IPS-11a (cell line): ENCODE data around the gene KCNQ1.

Experiments used
- H3K4me3 ChIP-seq: one replicate; pipeline ENCODE4 v1.5.1; 2013; ENCODE audit warnings: low read depth, low read length, control low read depth

Gene KCNQ1

GRCh38 chr11:2586793-2587131 is 142.0 kb downstream of the KCNQ1 start:
- H3K4me3 ChIP-seq: no peak overlapping the region

- no peak overlapping the region for H3K4me3 ChIP-seq
These were observed 142.5 kb downstream of the KCNQ1 start for GRCh38 chr11:2587132-2587930.

GRCh38 chr11:2587976-2588748 is 143.4 kb downstream of the KCNQ1 start:
- no peak overlapping the region for H3K4me3 ChIP-seq

DNA sequence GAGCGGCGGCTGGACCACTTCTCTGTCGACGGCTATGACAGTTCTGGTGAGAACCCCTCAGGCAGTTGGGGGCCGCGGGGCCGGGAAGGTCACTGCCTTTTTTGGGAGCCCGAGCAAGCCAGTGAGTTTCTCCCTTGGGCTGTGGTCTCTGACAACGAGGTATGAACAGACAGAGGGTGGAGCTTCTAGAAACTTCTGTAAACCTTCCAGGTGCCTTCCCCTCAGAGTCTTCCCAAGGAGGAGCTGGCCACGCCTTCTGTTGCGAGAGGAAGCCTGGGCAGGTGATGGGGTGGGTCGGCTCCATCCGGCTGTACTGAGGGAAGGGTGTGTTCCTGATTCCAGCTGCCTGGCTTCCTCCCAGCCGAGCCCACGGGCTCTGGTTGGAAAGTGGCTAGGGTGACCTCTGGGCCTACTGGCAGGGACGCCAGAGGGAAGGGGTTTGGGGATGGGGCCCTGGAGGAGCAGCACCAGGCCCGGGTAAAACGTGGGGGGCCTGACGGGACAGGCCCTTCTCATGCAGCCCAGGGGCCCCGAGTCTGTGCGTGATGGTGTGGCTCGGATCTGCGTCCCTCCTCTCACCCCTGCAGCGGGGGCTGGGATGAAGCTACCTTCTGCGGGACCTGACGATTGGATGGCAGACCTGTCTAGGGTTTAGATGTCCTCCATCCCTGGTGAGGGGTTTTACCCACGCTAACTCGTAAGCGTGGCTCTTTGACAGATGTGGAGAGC is 144.2 kb downstream of the KCNQ1 start:
- no peak overlapping the region for H3K4me3 ChIP-seq

- no peak overlapping the region for H3K4me3 ChIP-seq
These were observed 144.7 kb downstream of the KCNQ1 start for GRCh38 chr11:2589538-2589934.

DNA sequence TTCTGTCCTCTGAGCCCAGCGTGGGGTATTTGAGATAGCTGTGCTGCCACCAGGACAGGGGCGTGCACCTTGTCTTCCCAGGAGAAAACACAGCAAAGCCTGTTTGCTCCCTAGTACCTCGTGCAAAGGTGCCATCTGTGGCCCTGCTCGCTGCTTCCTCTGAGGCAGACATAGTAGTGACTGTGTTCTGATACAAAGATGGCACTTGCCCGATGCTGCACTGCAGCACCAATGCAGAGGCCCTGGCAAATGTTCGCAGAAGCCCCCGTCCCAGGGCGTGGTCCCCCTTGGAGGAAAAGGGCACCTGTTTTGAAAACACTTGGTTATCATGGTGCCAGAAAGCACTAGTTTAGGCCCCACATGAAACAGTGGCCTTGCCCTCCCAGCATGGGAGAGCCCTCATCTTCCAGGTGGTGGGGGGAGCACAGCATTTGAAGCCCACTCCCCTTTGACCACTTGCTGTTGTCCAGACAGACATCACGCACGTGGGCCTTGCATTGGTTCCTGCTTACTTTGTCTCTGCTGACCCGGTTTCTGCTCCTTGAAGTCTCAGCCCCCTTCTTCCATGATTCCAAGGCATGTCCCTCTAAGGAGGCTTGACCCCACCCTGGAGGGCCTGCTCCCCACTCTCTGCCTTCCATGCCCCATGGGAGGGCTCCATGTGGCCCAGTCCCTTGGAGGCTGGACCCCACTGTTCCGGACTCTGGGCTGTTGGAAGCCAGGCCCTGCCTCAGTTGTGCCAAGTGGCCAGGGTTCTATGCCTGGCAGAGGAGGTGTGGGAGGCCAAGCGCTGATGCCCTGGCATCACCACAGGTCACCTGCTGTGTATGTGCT is 145.5 kb downstream of the KCNQ1 start:
- H3K4me3 ChIP-seq: no peak overlapping the region

DNA sequence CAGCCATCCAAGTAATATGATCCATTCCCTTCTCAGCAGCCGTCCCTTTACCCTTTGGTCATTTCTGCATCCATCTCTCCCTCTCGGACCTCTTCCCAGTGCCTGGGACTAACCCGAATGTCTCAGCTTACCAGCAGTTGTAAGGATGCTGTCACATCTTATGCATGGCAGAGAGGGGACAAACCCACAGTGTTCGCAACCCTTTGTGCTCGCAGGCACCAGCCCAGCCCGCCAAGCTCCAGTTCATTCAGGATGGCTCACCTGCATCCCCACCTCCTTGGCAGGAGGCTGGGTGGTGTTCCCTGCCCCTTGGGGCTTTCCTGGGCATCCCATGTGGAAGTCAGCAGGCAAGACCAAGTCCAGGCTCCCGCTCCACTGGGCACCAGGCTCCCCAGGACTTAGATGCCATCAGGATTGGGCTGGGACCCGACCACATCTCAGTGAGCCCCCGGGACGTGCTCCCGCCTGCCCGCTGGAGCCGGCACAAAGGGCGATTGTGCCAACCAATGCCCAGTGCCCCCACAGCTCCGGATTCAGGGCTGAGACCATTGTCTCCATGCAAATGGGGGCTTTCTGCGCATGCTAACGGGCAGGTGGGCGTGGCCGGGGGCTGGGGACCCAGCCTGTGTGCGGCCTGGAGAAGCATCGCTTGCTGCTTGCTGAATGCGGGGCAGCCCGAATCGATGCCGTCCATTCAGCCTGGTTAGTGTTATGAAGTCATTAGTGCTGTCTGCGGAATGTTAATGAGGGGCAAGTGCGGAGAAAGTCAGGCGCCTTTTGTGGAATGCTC is 146.4 kb downstream of the KCNQ1 start:
- H3K4me3 ChIP-seq: no peak overlapping the region

GRCh38 chr11:2591805-2592204 is 147.0 kb downstream of the KCNQ1 start:
- H3K4me3 ChIP-seq: no peak overlapping the region

GRCh38 chr11:2592559-2593392 is 148.0 kb downstream of the KCNQ1 start:
- no peak overlapping the region for H3K4me3 ChIP-seq

GRCh38 chr11:2593393-2593950 is 148.7 kb downstream of the KCNQ1 start:
- no peak overlapping the region for H3K4me3 ChIP-seq

DNA sequence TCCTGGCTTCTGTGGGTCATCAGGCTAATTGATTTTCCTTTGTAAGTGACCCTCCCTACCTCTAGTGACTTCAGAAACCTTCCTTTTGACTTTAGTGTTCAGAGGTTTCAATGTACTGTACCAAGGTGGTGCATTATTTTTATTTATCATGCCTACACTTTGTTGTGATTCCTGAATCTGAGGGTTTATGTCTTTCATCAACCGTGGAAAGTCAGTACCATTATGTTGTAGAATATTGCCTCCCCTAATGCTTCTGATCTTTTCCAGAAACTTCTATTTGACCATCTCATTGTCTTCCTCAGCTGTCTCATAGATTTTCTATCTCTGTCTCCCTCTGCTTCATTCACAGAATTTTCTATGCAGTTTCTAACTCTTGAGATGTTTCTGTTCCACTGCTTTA is 149.5 kb downstream of the KCNQ1 start:
- H3K4me3 ChIP-seq: no peak overlapping the region

DNA sequence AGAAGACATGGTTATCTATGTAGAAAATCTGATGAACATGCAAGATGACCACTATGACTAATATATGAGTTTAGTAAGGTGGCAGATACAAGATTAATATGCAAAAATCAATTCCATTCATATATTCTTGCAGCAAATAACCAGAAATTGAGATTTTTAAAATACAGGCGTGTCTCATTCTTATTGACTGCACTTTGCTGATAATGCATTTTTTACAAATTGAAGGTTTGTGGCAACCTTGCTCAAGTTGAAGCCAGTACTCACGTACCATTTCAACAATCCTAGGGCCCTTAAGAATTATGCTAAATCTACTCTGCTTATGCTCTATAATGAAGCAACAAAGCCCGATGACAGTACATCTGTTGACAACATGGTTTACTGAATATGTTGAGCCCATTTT is 150.4 kb downstream of the KCNQ1 start:
- no peak overlapping the region for H3K4me3 ChIP-seq

DNA sequence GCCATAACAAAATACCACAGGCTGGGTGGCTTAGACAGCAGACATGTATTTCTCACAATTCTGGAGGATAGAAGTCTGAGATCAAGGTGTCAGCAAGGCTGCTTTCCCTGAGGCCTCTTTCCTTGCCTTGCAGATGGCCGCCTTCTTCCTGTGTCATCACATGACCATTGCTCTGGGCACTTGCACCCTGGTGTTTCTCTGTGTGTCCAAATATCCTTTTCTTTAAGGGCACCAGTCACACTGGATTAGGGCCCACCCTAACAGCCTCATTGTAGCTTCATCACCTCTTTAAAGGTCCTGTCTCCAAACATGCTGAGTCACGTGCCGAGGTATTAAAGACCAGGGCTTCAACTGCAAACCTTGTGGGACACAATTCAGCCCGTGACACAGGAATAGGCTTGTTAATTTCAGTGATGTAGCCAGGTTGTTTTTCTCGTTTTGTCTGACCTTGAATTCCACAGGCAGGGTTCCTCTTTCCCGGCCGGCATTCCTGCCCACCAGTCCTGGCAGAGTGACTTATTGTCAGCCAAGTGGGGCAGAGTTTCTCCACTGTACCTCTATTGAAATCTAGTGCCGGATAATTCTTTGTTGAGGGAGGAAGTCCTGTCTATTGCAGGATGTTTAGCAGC is 154.9 kb downstream of the KCNQ1 start:
- no peak overlapping the region for H3K4me3 ChIP-seq

- no peak overlapping the region for H3K4me3 ChIP-seq
These were observed 164.5 kb downstream of the KCNQ1 start for GRCh38 chr11:2609345-2609744.

DNA sequence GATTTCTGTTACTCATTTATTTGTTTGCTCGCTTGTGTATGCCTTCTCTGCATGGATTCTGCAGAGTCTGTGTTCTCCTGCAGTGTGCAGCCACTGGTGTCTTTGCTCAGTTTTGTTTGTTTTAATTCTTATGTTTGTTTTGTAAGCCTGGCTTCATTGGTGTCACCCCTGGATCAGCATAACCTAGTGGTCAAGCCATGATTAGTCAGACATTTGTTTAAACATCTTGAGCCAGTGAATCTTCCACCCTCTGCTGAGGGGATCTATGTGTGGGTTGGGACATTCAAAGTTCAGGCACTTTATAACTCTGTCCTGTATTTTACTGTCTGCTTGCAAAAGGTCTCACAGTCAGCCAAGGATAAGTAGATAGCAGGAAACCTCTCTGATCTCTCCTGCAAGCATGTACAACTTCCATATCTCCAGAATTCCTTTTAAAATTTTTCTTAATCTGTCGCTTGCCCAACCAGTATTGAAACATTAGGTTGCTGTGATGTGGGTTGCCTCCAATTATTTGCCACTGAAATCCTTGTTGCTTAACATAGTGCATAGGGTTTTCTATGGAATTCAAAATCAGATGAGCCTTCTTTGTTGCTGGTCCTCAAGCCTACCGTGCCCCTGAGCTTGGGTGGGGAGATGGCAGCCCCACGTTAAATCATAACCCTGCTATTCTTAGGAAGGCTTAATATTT is 168.2 kb downstream of the KCNQ1 start:
- H3K4me3 ChIP-seq: no peak overlapping the region

GRCh38 chr11:2621894-2622293 is 177.1 kb downstream of the KCNQ1 start:
- H3K4me3 ChIP-seq: no peak overlapping the region

- no peak overlapping the region for H3K4me3 ChIP-seq
These were observed 180.4 kb downstream of the KCNQ1 start for GRCh38 chr11:2625183-2625582.

- no peak overlapping the region for H3K4me3 ChIP-seq
These were observed 185.9 kb downstream of the KCNQ1 start for GRCh38 chr11:2630679-2631078.
